ENCODE data around the gene PTPRC.
A peak's percentile ranks its signal among the peaks of the same experiment; 100 is the strongest.

Gene PTPRC

DNA sequence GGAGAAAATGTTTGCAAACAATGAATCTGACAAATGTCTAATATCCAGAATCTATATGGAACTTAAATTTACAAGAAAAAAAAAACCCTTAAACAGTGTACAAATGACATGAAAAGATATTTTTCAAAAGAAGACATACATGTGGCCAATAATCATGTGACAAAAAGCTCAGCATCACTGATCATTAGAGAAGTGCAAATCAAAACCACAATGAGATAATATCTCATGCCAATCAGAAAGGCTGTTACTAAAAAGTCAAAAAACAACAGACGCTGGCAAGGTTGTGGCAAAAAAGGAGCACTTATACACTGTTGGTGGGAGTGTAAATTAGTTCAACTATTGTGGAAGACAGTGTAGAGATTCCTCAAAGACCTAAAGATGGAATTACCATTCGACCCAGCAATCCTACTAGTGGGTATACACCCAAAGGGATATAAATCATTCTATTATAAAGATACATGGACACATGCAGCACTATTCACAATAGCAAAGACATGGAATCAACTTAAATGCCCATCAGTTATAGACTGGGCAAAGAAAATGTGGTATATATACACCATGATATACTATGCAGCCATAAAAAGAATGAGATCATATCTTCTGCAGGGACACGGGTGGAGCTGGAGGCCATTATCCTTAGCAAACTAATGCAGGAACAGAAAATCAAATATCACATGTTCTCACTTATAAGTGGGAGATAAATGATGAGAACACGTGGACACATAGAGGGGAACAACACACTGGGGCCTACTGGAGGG lies 123.2 kb downstream of the PTPRC start:
- no peak for DNase-seq (ENCODE audit: low spot score)

DNA sequence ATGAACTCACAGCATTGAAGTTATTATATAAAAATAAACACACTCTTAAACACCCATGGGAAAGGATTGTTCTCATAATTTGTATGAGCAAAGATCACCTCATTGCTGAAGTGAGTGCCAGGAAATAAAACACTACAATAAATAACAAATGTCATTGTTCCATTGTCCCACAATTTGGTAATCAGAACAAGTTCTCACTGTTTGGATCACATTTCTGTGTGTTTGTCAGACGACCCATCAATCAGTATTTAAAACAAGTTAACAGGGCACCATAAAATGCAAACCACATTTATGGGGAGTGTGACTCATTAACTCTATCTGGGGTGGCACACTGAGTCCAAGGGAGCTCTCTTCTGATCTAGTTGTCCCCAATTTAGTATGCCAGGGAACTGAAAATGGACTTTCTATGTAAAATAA lies 124.5 kb downstream of the PTPRC start:
- DNase-seq (ENCODE audit: low spot score), result no peak

DNA sequence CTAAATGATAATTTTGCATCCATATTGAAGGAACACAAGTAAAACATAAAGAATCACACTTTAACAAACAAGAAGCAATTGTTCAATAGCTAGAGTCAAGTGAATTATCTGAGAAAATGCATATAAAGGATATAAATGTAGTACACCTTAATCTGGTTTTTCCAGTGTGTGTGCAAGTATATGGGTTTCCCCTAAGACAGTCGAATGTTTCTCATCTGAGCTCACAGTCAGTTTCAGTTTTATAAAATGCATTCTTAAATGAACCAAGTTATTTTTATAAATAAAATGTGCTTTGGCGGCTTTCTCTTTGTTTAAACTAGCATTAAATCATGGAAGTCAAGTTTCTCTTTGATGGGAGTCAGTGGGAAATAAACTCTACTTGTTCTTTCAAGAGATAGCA lies 125.9 kb downstream of the PTPRC start:
- DNase-seq (ENCODE audit: low spot score), result no peak

DNA sequence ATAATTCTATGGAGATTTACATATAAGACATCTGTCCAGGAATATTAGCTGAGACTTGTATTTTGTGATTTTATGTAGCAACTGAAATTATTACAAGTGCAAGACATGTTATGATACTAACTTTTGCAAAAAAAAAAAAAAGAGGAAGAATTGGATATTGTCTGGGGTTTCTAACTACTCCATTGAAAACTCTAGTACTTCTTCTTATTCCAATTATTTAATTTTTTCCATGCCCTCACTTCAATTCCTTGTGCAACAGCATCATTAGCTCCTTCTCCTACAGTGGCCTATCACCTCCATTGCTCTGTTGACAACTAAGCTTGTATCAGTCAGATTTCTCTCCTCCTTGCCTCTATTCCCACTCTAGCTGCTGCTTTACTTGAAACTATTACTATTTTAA lies 126.6 kb downstream of the PTPRC start:
- no peak for DNase-seq (ENCODE audit: low spot score)

- peak; percentile 69 for DNase-seq (ENCODE audit: low spot score)
These were observed 132.8 kb downstream of the PTPRC start for GRCh38 chr1:198771563-198772153.

- no peak for DNase-seq (ENCODE audit: low spot score)
These were observed 133.8 kb downstream of the PTPRC start for GRCh38 chr1:198772626-198773025.

- no peak for DNase-seq (ENCODE audit: low spot score)
These were observed 134.2 kb downstream of the PTPRC start for GRCh38 chr1:198773030-198773429.

GRCh38 chr1:198773523-198773922 lies 134.7 kb downstream of the PTPRC start:
- no peak for DNase-seq (ENCODE audit: low spot score)

GRCh38 chr1:198774421-198774820 lies 135.6 kb downstream of the PTPRC start:
- DNase-seq (ENCODE audit: low spot score), result no peak

DNA sequence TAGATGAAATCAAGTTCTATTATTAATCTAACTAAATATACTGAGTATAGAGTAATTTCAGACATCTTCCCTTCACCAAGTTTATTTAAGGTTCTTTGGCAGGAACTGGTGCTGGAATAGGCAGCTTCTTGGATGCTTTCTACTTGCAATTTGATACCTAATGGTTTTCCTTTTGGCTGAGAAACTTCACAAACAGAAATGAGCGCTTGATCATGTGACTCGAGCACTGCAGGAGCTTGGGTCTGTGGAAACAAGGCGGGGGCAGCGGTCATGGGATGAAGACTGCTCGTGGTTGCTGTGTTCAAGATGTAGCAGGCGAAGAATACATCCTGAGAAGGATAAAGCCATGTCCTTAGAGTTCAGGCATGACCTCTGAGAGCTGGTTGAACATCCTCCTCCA lies 136.8 kb downstream of the PTPRC start:
- no peak for DNase-seq (ENCODE audit: low spot score)

DNA sequence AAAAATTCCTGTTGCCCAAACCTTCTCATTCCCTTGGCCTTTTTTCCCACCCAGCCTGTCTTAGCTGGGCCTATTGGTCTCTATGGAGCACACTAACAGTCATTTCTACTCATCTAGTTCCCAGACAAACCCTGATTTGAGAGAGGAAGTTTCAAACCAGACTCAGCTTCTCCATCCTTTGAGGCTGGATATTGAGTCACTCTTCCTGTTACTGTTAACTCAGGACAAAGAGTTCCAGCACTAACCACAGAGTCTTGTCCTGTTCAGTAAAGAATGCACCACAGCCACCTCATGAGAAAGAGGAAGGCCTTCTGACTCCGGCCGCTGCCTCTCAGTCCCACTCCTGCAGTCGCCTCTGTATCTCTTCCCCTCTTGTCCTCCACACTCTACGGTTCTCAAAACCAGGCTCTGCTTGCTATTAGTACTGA lies 137.8 kb downstream of the PTPRC start:
- DNase-seq (ENCODE audit: low spot score), result no peak

- no peak for DNase-seq (ENCODE audit: low spot score)
These were observed 139.2 kb downstream of the PTPRC start for GRCh38 chr1:198778049-198778448.

DNA sequence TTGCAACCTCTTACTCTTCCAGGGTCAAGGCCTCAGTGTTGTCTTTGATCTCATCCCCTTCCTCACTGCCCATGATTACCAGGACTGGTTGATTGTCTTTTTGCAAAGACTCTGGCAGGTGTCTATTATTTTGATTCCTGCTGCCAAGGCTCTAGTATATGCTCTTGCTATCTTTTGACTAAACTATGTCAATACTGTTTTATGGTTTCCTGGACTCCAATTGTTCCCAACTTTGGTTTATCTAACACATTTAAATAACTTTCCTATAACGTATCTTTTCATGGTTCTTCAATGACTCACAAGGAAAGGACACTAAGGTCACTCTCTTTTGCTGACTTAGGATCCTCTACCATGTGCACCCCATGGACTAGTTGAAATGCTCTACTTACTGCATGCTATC lies 141.5 kb downstream of the PTPRC start:
- DNase-seq (ENCODE audit: low spot score), result no peak

GRCh38 chr1:198788561-198789064 lies 149.8 kb downstream of the PTPRC start:
- DNase-seq (ENCODE audit: low spot score), result peak; percentile 19

- no peak for DNase-seq (ENCODE audit: low spot score)
These were observed 154.9 kb downstream of the PTPRC start for GRCh38 chr1:198793714-198794113.

DNA sequence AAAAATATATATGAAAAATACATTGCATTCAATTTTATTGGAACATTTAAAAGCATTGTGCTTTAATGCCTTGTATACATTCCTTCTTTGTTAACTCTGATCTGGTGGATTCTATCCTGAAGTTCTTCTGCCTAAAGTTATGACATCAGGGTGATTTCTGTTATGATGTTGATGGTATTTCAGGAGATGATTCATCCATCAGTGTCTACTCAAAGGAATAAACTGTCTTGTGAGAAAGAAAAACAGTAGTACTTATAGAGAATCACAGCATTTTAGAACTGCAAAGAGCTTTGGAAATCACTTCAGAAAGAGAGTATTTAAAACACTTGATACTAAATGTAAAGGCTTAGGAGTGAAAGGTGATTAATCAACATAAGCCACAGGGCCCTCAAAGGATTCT lies 155.7 kb downstream of the PTPRC start:
- DNase-seq (ENCODE audit: low spot score), result no peak

GRCh38 chr1:198797656-198798055 lies 158.8 kb downstream of the PTPRC start:
- no peak for DNase-seq (ENCODE audit: low spot score)

DNA sequence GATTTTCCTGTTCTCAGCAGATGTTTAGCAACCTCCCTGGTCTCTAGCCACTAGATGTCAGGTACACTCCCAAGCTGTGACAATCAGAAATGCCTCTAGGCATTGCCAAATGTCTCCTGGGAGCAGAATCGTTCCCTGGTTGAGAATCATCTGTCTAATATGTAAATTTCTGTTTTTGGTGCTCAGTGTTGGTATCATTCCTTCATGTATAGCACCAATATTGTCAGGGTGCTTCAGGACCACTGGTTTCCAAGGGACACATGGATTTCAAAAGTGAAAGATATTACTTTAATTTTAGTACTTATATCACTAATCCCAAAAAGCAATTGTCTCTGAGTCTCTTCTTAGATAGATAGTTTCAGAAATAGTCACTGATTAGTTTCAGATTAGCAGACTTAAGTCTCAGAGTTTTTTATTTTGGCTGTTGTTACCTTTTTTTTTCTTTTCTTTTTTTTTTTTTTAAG lies 160.1 kb downstream of the PTPRC start:
- no peak for DNase-seq (ENCODE audit: low spot score)

DNA sequence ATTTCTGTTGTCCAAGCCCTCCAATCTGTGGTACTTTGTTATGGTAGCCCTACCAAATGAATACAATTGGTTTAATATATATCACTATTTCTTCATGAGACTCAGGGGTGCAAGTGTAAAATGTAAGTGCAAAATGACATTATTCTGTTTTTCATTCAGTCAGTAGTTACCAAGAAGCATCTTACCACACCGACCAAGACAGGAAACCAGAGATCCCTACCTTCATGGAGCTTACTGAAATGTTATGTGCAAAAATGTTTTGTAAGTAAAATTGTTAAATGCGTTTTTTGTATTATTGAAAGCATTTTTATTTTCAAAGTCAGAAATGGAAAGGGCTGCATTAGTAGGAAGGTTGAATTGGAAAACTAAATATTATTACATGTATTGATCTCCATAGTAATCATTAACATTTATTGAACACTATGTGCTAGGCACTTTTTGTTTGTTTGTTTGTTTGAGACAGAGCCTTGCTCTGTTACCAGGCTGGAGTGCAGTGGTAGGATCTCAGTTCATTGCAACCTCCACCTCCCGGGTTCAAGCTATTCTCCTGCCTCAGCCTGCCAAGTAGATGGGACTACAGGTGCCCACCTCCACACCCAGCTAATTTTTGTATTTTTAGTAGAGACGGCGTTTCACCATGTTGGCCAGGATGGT lies 166.8 kb downstream of the PTPRC start:
- DNase-seq (ENCODE audit: low spot score), result no peak

DNA sequence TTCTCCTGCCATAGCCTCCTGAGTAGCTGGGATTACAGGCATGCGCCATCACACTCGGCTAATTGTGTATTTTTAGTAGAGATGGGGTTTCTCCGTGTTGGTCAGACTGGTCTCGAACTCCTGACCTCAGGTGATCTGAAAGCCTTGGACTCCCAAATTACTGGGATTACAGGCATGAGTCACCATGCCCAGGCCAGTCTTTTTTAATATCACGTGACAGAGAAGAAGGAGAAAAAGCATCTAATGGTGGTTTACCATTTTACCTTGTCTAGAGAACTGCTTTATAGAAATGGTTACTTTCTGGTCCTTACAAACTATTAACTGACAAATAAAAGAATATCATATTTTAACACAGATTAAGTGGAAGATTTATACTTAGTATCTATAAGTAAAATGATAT lies 168.0 kb downstream of the PTPRC start:
- no peak for DNase-seq (ENCODE audit: low spot score)
